ENCODE results near the gene FARP2.

GRCh38 chr2:241532733-241533601 is 176.9 kb downstream of the FARP2 start:
- TF ChIP-seq POLR2A (IDR thresholded peaks at IDR 0.05; ENCODE audit: low read depth), result no peak
- TF ChIP-seq CTCF (IDR thresholded peaks at IDR 0.05), result no peak
- no peak for TF ChIP-seq POLR2AphosphoS5 (IDR thresholded peaks at IDR 0.05)
- no peak for TF ChIP-seq EP300 (IDR thresholded peaks at IDR 0.05)

Measured in esophagus muscularis mucosa (tissue), 4 donors.